HCT116 (cell line): ENCODE data around the gene MMAA.

Source experiments
- CEBPB ChIP-seq: IDR thresholded peaks from 2 replicates; pipeline ENCODE4 v1.6.1; 2012; ENCODE audit warnings: low read depth
- EGR1 ChIP-seq: IDR thresholded peaks from 2 replicates; pipeline ENCODE4 v1.6.1; 2012; ENCODE audit warnings: low read depth
- EZH2 ChIP-seq: fragments of 200-600 bp; sonication (generic); IDR thresholded peaks from 2 replicates; pipeline ENCODE4 v1.6.1; 2017; ENCODE audit warnings: antibody characterized with exemption, mixed run types
- EZH2phosphoT487 ChIP-seq: fragments of 200-600 bp; IDR thresholded peaks from 2 replicates; pipeline ENCODE4 v1.6.1; 2018; ENCODE audit warnings: antibody characterized with exemption, borderline replicate concordance
- POLR2A ChIP-seq: IDR thresholded peaks from 2 replicates; pipeline ENCODE4 v1.7.0; 2011; ENCODE audit warnings: borderline replicate concordance; ENCODE audit not compliant: insufficient read depth, insufficient read length; ENCODE audit errors: extremely low read depth
- POLR2AphosphoS5 ChIP-seq: IDR thresholded peaks from 2 replicates; pipeline ENCODE4 v1.6.1; 2011; ENCODE audit warnings: mild to moderate bottlenecking, low read depth, low read length, moderate library complexity
- RAD21 ChIP-seq: IDR thresholded peaks from 2 replicates; pipeline ENCODE4 v1.6.1; 2012; ENCODE audit warnings: low read depth, mild to moderate bottlenecking
- SIN3A ChIP-seq: IDR thresholded peaks from 2 replicates; pipeline ENCODE4 v1.6.1; 2012; ENCODE audit warnings: low read depth
- YY1 ChIP-seq: IDR thresholded peaks from 2 replicates; pipeline ENCODE4 v1.6.1; 2011; ENCODE audit warnings: low read length, low read depth, moderate library complexity, mild to moderate bottlenecking; ENCODE audit not compliant: insufficient replicate concordance; ENCODE audit errors: extremely low read depth
- ZFX ChIP-seq: fragments of 450-650 bp; IDR thresholded peaks from 2 replicates; pipeline ENCODE4 v1.6.1; 2017
- TF ChIP-seq, protein P1 (sequence below): IDR thresholded peaks from 2 replicates; pipeline ENCODE4 v1.6.1; 2011; ENCODE audit warnings: mild to moderate bottlenecking, low read length, moderate library complexity; ENCODE audit not compliant: insufficient replicate concordance; ENCODE audit errors: extremely low read depth
- TF ChIP-seq, protein P2 (sequence below), 3 experiments: fragments of 200-600 bp in 1 of 3; sonication (generic) in 1 of 3; IDR thresholded peaks in 2 of 3; conservative IDR thresholded peaks in 1 of 3; 2 replicates each; pipeline ENCODE4 v1.5.1; 2012 to 2017; ENCODE audit warnings: low read depth in 2 of 3, low read length in 2 of 3, antibody characterized with exemption in 1 of 3, borderline replicate concordance in 1 of 3, control low read depth in 1 of 3, mild to moderate bottlenecking in 1 of 3, mixed read lengths in 1 of 3, mixed run types in 1 of 3, moderate library complexity in 1 of 3; ENCODE audit not compliant: insufficient read depth in 1 of 3
- TF ChIP-seq, protein P3 (sequence below): IDR thresholded peaks from 2 replicates; pipeline ENCODE4 v1.6.1; 2012

GRCh38 chr4:145665773-145666172 lies 46.6 kb downstream of the MMAA start:
- TF ChIP-seq POLR2A (no peak), ZFX (no peak), CEBPB (no peak), YY1 (no peak), EZH2phosphoT487 (no peak), SIN3A (no peak), RAD21 (no peak), EZH2 (no peak), EGR1 (no peak), POLR2AphosphoS5 (no peak)
- TF ChIP-seq, protein P1, sequence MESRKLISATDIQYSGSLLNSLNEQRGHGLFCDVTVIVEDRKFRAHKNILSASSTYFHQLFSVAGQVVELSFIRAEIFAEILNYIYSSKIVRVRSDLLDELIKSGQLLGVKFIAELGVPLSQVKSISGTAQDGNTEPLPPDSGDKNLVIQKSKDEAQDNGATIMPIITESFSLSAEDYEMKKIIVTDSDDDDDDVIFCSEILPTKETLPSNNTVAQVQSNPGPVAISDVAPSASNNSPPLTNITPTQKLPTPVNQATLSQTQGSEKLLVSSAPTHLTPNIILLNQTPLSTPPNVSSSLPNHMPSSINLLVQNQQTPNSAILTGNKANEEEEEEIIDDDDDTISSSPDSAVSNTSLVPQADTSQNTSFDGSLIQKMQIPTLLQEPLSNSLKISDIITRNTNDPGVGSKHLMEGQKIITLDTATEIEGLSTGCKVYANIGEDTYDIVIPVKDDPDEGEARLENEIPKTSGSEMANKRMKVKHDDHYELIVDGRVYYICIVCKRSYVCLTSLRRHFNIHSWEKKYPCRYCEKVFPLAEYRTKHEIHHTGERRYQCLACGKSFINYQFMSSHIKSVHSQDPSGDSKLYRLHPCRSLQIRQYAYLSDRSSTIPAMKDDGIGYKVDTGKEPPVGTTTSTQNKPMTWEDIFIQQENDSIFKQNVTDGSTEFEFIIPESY: no peak
- TF ChIP-seq, protein P2, sequence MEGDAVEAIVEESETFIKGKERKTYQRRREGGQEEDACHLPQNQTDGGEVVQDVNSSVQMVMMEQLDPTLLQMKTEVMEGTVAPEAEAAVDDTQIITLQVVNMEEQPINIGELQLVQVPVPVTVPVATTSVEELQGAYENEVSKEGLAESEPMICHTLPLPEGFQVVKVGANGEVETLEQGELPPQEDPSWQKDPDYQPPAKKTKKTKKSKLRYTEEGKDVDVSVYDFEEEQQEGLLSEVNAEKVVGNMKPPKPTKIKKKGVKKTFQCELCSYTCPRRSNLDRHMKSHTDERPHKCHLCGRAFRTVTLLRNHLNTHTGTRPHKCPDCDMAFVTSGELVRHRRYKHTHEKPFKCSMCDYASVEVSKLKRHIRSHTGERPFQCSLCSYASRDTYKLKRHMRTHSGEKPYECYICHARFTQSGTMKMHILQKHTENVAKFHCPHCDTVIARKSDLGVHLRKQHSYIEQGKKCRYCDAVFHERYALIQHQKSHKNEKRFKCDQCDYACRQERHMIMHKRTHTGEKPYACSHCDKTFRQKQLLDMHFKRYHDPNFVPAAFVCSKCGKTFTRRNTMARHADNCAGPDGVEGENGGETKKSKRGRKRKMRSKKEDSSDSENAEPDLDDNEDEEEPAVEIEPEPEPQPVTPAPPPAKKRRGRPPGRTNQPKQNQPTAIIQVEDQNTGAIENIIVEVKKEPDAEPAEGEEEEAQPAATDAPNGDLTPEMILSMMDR (IDR thresholded peaks at IDR 0.05 in 2 of 3, conservative IDR thresholded peaks at IDR 0.05 in 1 of 3; ENCODE audit: borderline replicate concordance in 1 of 3, insufficient read depth in 1 of 3, low read depth in 2 of 3, low read length in 2 of 3): no peak
- TF ChIP-seq, protein P3, sequence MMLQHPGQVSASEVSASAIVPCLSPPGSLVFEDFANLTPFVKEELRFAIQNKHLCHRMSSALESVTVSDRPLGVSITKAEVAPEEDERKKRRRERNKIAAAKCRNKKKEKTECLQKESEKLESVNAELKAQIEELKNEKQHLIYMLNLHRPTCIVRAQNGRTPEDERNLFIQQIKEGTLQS: no peak
